A549 (cell line): ENCODE data around the gene GRK4. TPM values are rescaled to one million over a fixed set of nuclear protein-coding genes. Genes with fewer than 3 reads are reported as not detected.

Experiments used
- ATAC-seq, 2 experiments: fragments of 200-7000 bp in 1 of 2; fragments of >200 bp in 1 of 2; cut with Nextera tagmentation in 1 of 2; cut with Tn5 transposase in 1 of 2; 3 replicates each; pipeline versions ENCODE4 v1.8.0 to v1.9.1; 2018 to 2020; ENCODE audit warnings: mild to moderate bottlenecking in 1 of 2, moderate library complexity in 1 of 2
- CTCF ChIA-PET: fragments of 300-600 bp; sonication (Branson Sonifier 250); formaldehyde crosslinking; extraction: SDS; loops from one replicate; lab custom pipeline; 2021; ENCODE audit warnings: antibody characterized with exemption, inconsistent platforms; lab: Yijun Ruan, JAX
- POLR2A ChIA-PET: fragments of 350-600 bp; formaldehyde crosslinking; extraction: SDS; loops from one replicate; lab custom pipeline; 2021; ENCODE audit warnings: antibody characterized with exemption, inconsistent platforms; lab: Yijun Ruan, JAX
- DNase-seq, 2 experiments: peaks; one replicate each; pipeline versions ENCODE4 v3.0.0 to v3.0.0-alpha.2; 2011 to 2016; ENCODE audit warnings: low read depth in 1 of 2, low spot score in 1 of 2
- FAIRE-seq: peaks from 2 replicates; lab custom pipeline; 2011; peaks lifted over from hg19 to GRCh38; lab: Jason Lieb, UNC
- H3K27ac ChIP-seq, 2 experiments: fragments of >200 bp; sonication (Bioruptor Twin); formaldehyde crosslinking; 3 replicates each; pipeline ENCODE4 v1.5.1; 2016 to 2017
- H3K4me1 ChIP-seq: fragments of >200 bp; sonication (Bioruptor Twin); formaldehyde crosslinking; 3 replicates; pipeline ENCODE4 v1.6.1; 2016
- H3K4me2 ChIP-seq: fragments of >200 bp; sonication (Bioruptor Twin); formaldehyde crosslinking; 3 replicates; pipeline ENCODE4 v1.6.1; 2016
- H3K4me3 ChIP-seq: fragments of >200 bp; sonication (Bioruptor Twin); formaldehyde crosslinking; 3 replicates; pipeline ENCODE4 v1.5.1; 2016
- H3K9me3 ChIP-seq: fragments of >200 bp; sonication (Bioruptor Twin); formaldehyde crosslinking; 3 replicates; pipeline ENCODE4 v1.6.1; 2016
- BCL3 ChIP-seq: fragments of >200 bp; sonication (Bioruptor Twin); formaldehyde crosslinking; IDR thresholded peaks from 3 replicates; pipeline ENCODE4 v1.6.1; 2016
- BHLHE40 ChIP-seq: IDR thresholded peaks from 2 replicates; pipeline ENCODE4 v1.6.1; 2012; ENCODE audit warnings: low read depth, low read length, inconsistent platforms
- CBX8 ChIP-seq: fragments of 200-600 bp; sonication (generic); IDR thresholded peaks from 2 replicates; pipeline ENCODE4 v1.6.1; 2016
- CHD4 ChIP-seq: fragments of 200-600 bp; sonication (generic); IDR thresholded peaks from 2 replicates; pipeline ENCODE4 v1.6.1; 2016; ENCODE audit warnings: antibody characterized with exemption, mild to moderate bottlenecking, borderline replicate concordance
- EHF ChIP-seq: fragments of 250-450 bp; sonication (Bioruptor Pico); IDR thresholded peaks from 2 replicates; pipeline ENCODE4 v1.5.0; 2020; ENCODE audit warnings: mild to moderate bottlenecking
- EHMT2 ChIP-seq: fragments of 200-600 bp; sonication (generic); IDR thresholded peaks from 2 replicates; pipeline ENCODE4 v1.6.1; 2016; ENCODE audit warnings: antibody characterized with exemption, low read depth, mild to moderate bottlenecking, moderate library complexity
- ELK1 ChIP-seq: fragments of 150-350 bp; IDR thresholded peaks from 2 replicates; pipeline ENCODE4 v1.6.1; 2014; ENCODE audit warnings: low read depth, mild to moderate bottlenecking, low read length
- FOSB ChIP-seq: fragments of 250-450 bp; sonication (Bioruptor Pico); IDR thresholded peaks from 2 replicates; pipeline ENCODE4 v1.5.0; 2020; ENCODE audit warnings: mild to moderate bottlenecking, moderate library complexity
- HOXA7 ChIP-seq: fragments of 250-450 bp; sonication (Bioruptor Pico); IDR thresholded peaks from 2 replicates; pipeline ENCODE4 v1.5.0; 2020; ENCODE audit warnings: mild to moderate bottlenecking, moderate library complexity
- HOXB13 ChIP-seq: fragments of 250-450 bp; sonication (Bioruptor Pico); IDR thresholded peaks from 2 replicates; pipeline ENCODE4 v1.5.0; 2020; ENCODE audit warnings: low read depth, mild to moderate bottlenecking, moderate library complexity
- JUN ChIP-seq, 2 experiments: fragments of >200 bp; sonication (Bioruptor Twin); formaldehyde crosslinking; IDR thresholded peaks; 2 replicates in 1 of 2; 3 replicates in 1 of 2; pipeline ENCODE4 v1.6.1; 2016 to 2017
- JUNB ChIP-seq: fragments of >200 bp; sonication (Bioruptor Twin); formaldehyde crosslinking; IDR thresholded peaks from 2 replicates; pipeline ENCODE4 v1.6.1; 2016
- KDM5A ChIP-seq: fragments of 200-600 bp; sonication (generic); IDR thresholded peaks from 2 replicates; pipeline ENCODE4 v1.6.1; 2016; ENCODE audit warnings: antibody characterized with exemption, mild to moderate bottlenecking
- MAFK ChIP-seq: fragments of 450-650 bp; IDR thresholded peaks from 2 replicates; pipeline ENCODE4 v1.6.1; 2014; ENCODE audit not compliant: partially characterized antibody
- MYC ChIP-seq: IDR thresholded peaks from 2 replicates; pipeline ENCODE4 v1.6.1; 2012; ENCODE audit warnings: mild to moderate bottlenecking, inconsistent platforms, low read length, improper control_type of control experiment, borderline replicate concordance
- NPAS2 ChIP-seq: fragments of 250-450 bp; sonication (Bioruptor Pico); IDR thresholded peaks from 2 replicates; pipeline ENCODE4 v1.8.0; 2022; ENCODE audit warnings: mild to moderate bottlenecking, moderate library complexity, borderline replicate concordance
- PHF8 ChIP-seq: fragments of 200-600 bp; sonication (generic); IDR thresholded peaks from 2 replicates; pipeline ENCODE4 v1.6.1; 2016; ENCODE audit warnings: low read depth, mild to moderate bottlenecking, antibody characterized with exemption, moderate library complexity, borderline replicate concordance
- POLR2AphosphoS2 ChIP-seq: conservative IDR thresholded peaks from 2 replicates; pipeline ENCODE4 v1.6.1; 2012; ENCODE audit warnings: low read length, improper control_type of control experiment, inconsistent platforms
- RARB ChIP-seq: fragments of 250-450 bp; sonication (Bioruptor Pico); IDR thresholded peaks from 2 replicates; pipeline ENCODE4 v1.8.0; 2021; ENCODE audit warnings: mild to moderate bottlenecking, moderate library complexity
- REST ChIP-seq: fragments of 200-600 bp; sonication (generic); IDR thresholded peaks from 2 replicates; pipeline ENCODE4 v1.6.1; 2016; ENCODE audit warnings: antibody characterized with exemption, mild to moderate bottlenecking, moderate library complexity
- RFX5 ChIP-seq: fragments of 450-650 bp; IDR thresholded peaks from 2 replicates; pipeline ENCODE4 v1.7.1; 2014; ENCODE audit warnings: antibody characterized with exemption, mild to moderate bottlenecking, moderate library complexity
- TFCP2L1 ChIP-seq: fragments of 250-450 bp; sonication (Bioruptor Pico); IDR thresholded peaks from 2 replicates; pipeline ENCODE4 v1.5.0; 2021; ENCODE audit warnings: mild to moderate bottlenecking
- WGBS: methylation state at CpG from one replicate; pipeline ENCODE4 v1.1.6; 2017; ENCODE audit errors: missing lambda C conversion rate; 5-methylcytosine and 5-hydroxymethylcytosine counted together
- polyA plus RNA-seq, 4 experiments: library from polyadenylated mRNA; depleted of rRNA in 3 of 4; stranded (reverse); fragments of >200 nt; fragmentation: RNase III in 1 of 4; extraction: RNeasy Plus Mini Kit Qiagen cat#74134 plus additional on column Dnase treatment in 1 of 4; gene quantifications; 2 replicates in 3 of 4; 3 replicates in 1 of 4; pipeline ENCODE4 v1.2.3, GENCODE V29; 2011 to 2017

GRK4 gene
- polyA plus RNA-seq, 2 of the 4 experiments (the other 2 are of a cell fraction), result 0.76 to 0.96 TPM

- ATAC-seq (no peak), DNase-seq (no peak), FAIRE-seq (no peak)
- 60% methylated on average over 10 of the region's 12 CpGs for WGBS
- Histone ChIP-seq H3K4me3 (no peak overlapping the region), H3K27ac (no peak overlapping the region), H3K9me3 (no peaks in the 10 kb centered on the region), H3K4me1 (no peaks in the 10 kb centered on the region), H3K4me2 (no peak overlapping the region)
- CTCF ChIA-PET, result interaction anchor here (1.1 kb wide), 1 partner anchor 16 kb away, joined by 4 read pairs; no protein-coding TSS in a partner anchor
- TF ChIP-seq REST, result no peak
- no peak for TF ChIP-seq CBX8
- no peak for TF ChIP-seq BHLHE40
- TF ChIP-seq JUNB, result no peak
- no peak for TF ChIP-seq BCL3
- no peak for TF ChIP-seq MYC
- no peak for TF ChIP-seq HOXA7 (CRISPR knock-in tag)
- TF ChIP-seq TFCP2L1 (CRISPR knock-in tag), result no peak
- no peak for TF ChIP-seq FOSB (CRISPR knock-in tag)
- TF ChIP-seq EHMT2, result no peak
- TF ChIP-seq NPAS2, result no peak
- POLR2A ChIA-PET, result no interaction called here
Measured at GRCh38 chr4:3031357-3032082, 68.1 kb downstream of the GRK4 start.

- no peak overlapping the region for H3K4me2 ChIP-seq
- FAIRE-seq (no peak), ATAC-seq (no peak), DNase-seq (no peak)
- WGBS, result 77% methylated on average over 8 of the region's 8 CpGs
- no peaks in the 10 kb centered on the region for H3K4me1 ChIP-seq
- ChIA-PET POLR2A (no interaction called here), CTCF (interaction anchor here (1.2 to 1.5 kb wide), 2 partner anchors 12 kb away, joined by 3 to 4 read pairs; no protein-coding TSS in a partner anchor)
- H3K9me3 ChIP-seq, result no peaks in the 10 kb centered on the region
- TF ChIP-seq HOXB13 (CRISPR knock-in tag) (no peak), KDM5A (no peak), RARB (no peak), PHF8 (no peak), FOSB (CRISPR knock-in tag) (no peak), CBX8 (no peak), POLR2AphosphoS2 (no peak), CHD4 (no peak), EHF (CRISPR knock-in tag) (no peak), ELK1 (no peak), BHLHE40 (no peak), JUNB (no peak), JUN (IDR thresholded peaks at IDR 0.05) (no peak), MAFK (no peak), RFX5 (no peak)
- no peak overlapping the region for H3K4me3 ChIP-seq
- no peak overlapping the region for H3K27ac ChIP-seq
Measured at GRCh38 chr4:3034231-3034630, 70.9 kb downstream of the GRK4 start.
